Measurements from ENCODE around the gene DENND2A. TPM values are rescaled to one million over a fixed set of nuclear protein-coding genes. Genes with fewer than 3 reads are reported as not detected.
"Not testable (repeated sequence)": the region's sequence is repeated elsewhere in the genome, so short reads cannot be mapped to it uniquely, and the experiment has no call there.

The DENND2A gene
- total RNA-seq, 1 donor from 2014 or later = 1.0 TPM

DNA sequence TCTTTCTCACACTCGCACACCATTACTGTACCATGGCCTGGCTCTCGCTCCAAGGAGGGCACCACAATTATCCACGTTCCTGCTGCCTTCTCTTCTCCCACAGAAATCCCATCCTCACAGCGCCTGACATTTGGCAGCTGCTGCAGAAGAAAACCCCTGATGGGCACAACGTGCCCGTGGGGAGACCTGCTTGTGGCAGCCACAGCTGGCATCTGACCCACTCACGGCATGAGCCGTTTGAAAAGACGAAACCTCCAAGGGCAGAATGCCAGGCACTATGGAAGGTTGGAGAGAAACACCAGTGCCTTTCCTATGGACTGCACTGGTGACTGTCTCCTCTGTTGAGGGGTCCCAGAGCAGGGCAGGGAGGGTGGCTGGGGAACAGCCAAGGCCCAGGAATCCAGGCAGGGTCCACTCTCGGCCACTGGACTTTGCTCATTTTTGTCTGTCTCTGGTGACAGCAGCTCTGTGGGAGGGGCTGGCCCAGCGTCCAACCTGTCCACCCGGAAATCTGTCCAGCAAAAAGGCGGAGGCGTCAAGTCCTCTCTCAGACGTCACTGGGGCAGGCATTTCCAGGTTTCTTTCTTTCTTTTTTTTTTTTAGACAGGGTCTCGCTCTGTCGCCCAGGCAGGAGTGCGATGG lies 100.4 kb downstream of the DENND2A start:
- no peak for DNase-seq

DNA sequence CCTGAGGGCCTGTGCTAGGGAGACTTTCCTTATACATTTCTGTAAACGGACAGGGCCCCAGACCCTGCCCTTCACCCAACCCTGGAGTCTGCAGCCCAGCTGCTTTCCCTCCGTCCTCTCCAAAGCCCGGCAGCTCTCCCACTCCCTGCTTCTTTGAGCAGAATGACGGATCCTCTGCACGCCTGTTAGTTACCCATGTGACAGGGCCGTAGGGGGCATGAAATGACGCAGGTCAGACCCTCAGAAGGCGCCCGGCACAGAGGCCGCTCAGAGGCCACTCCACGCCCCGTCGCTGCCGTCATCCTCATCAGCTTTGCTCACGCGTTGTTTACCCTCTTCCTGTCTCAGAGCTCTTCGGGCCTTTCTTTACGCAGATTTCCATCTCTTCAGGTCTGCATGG lies 101.2 kb downstream of the DENND2A start:
- no peak for DNase-seq

DNA sequence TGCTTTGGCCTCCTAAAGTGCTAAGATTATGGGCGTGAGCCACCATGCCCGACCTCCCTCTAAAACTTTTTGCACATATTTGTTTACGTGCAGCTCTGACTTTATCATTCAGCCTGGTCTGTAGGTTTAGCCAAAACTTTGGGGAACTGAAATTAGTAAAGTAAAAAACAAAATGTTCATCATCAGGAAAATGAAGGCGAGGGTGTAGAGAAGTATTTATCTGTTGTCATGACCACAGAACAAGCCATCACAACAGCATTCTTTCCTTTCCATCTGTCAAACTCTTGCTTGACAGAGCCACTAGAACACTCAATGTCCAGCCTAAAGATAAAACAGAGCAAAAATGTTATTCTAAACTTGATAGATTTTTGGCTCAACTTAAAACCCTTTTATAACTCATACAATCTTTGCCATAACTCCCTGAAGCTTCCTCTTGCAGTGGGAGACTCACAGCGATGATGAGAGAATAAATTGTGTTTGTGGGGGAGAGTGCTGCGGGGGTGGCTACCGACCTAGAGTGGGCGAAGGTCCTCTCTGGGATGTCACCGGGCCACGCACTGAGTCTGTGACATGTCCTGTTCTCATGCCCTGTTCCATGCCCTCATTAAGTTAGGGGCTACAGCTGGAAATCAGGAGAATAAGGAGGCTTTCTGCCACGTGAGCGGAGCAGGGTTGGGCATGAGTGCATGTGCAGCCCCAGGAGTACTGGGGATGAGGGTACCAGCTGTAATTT lies 102.7 kb downstream of the DENND2A start:
- no peak for DNase-seq

DNA sequence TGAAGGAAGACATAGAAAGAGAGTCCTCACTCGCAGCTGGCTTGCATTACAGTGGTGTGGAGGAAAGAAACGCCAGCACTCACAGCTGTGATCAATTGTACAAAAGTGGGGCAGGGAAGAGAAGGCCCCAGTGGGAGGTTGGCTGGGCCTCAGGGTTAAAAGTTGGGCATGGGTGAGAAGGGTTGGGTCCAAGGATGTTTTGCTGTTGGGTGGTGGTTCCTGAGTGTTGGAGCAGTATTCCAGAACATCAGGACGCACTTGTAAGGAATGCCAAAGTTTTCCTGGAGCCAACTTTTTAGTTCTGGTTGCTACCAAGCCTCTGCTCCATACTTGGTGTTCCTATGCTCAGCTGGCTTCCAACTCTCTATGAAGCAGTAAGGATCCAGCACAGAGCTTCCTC lies 105.9 kb downstream of the DENND2A start:
- DNase-seq = no peak

DNA sequence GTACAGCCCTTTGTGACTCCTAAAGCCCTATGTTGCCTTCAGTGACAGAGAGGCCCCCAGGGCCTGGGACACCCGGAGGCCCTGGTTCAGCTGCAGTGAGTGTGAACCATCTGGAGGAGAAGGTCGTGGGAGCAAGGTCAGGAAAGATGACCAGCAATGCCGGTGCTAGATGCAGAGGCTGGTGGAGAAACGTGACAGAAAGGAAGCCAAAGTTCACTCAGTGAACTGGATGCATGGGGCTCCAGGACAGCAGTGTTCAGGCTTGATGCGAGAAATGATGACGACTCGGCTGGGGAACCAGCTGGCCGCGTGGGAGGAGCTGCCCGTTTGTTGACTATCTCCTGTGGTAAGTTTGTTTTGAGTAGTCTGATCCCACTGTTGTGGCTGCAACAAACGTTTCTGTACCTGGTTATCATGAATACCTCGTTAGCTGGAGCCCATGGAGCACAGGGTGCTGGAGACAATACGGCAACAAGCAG lies 107.2 kb downstream of the DENND2A start:
- DNase-seq = no peak

DNA sequence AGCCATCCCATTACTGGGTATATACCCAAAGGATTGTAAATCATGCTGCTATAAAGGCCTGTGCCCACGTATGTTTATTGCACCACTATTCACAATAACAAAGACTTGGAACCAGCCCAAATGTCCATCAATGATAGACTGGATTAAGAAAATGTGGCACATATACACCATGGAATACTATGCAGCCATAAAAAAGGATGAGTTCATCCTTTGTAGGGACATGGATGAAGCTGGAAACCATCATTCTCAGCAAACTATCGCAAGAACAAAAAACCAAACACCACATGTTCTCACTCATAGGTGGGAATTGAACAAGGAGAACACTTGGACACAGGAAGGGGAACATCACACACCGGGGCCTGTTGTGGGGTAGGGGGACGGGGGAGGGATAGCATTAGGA lies 111.2 kb downstream of the DENND2A start:
- DNase-seq = not testable (repeated sequence)

DNA sequence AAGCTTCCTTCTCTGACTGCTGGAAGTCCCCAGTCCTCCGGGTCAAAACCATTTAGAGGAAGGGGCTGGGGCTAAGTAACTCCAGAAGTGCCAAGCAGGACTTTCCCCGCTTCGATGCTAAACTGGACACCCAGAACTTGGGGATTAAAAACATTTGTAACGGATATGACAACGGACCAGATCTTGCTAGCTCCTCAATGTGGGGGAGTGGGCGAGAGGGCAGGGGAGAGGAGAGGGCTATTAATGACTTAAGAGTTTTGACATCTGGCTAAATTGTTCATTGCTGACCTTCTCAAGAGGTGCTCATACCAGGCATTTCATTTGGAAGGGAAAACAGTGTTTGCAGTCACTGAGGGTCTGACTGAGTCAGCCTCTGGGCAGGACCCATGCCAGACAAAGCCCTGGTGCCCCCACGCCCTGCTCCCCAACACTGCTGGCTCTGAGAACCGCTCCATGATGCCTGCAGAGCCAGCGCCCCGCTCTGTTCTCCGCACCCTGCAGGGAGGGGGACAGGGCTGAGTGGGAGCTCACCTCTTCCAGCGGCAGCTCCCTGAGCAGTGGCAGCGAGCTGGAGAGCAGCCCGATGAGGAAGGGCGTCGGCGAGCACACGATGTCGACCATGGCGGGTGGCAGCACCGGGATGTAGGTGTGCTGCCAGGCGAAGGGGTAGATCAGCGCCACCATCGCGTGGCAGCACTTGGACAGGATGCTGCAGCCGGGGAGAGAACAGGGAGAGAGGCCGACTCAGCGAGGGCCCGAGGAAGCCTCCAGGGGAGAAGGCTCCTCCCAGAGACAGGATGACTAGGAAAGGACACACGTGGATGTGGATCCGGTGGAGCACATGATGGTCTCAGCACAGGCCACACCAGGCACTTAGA lies 113.6 kb downstream of the DENND2A start:
- no peak for DNase-seq

DNA sequence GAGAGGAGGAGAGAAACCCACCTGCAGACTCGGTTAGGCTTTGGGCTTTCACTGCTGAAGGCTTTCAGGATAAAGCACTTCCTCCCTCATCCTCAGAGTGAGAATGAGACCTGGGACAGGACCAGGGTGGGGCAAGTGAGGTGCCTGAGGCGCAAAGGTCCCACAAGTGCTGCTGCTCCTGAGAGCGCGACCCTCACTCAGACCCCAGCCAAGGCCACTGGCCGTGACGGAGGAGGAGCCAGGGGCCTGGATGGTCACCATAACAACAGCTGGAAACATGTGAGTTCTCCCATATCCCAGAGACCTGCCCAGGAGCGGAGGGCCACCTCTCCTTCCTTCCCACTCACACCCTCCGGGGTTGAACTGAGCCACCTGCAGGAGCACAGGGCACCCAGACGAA lies 114.4 kb downstream of the DENND2A start:
- no peak for DNase-seq

DNA sequence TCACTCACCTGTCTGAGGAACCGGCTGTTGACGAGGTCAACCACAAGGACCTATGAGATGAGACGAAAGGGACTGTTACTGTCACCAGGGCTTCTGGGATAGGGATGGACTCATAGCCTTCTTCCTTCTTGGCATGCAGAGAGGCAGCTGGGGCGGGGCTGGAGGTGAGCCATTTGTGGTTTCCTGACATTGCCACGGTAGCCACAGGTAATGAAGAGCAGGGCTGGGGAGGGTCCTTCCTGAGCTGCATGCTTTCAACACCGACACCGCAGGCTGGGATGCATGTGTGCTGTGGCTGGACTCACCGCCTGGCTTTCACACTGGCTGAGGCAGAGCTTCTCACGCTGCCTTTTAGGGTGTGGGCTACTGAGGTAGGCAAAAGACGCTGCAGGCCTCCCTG lies 114.9 kb downstream of the DENND2A start:
- no peak for DNase-seq

DNA sequence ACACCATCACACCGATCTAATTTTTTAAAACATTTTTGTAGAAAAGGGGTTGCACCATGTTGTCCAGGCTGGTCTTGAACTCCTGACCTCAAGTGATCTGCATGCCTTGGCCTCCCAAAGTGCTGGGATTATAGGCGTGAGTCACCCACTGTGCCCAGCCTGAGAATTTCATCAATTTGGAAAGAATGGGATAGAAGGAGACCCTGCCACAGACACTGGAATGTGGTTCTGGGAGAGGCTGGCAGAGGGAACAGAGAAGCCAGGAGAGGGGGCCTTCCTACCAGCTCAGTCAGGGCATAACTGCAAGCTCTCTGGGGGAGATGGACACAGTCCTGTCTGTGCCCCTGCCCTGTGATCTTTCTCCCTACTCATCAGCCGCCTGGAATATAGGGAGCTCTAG lies 119.2 kb downstream of the DENND2A start:
- no peak for DNase-seq

DNA sequence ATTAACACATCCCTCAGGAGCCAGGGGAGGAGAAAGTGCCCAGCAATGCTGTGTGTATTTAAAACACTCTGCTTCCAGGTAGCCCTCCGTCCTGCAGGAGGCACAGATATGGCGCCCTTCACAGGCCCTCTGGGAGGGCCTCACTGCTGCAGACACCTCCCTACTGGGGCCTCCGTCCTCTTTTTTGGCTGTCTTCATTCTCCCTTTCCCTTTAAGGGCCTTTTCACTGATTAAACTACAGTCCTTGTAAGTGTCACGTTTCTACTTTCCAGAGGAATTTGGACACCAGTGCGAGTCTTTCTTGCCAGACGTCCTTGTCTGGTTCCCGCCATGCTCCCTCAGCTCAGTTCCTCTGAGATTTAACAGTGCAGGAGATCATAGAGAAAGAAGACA lies 121.6 kb downstream of the DENND2A start:
- no peak for DNase-seq

DNA sequence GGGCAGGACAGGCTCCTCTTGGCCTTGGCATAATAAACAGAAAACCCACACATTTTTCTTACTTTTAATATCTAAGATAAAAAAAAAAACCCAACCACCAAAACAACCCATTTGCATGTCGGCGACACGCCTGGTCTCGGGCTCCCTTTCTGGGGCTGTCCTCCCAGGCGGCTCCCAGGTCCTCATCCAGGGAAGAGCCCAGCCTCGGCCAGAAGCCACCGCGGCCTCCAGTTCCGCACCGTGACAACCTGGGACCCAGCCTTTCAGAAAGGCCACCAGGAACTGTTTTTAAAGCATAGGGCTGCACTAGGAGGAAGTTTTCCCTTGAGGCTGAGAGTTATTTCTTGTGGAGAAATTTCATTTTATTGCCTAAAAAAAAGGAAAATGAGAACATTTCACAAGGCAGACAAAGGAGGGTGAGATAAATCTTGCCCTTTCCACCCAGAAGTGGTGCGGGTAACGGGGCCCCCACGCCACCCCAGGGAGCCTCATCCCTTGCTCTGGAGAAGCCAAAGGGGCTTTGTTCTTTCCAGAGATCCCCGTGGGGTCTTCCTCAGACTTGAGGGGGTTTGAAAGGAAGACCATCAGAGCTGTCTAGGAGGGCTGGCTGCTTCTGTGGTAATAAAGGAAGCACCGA lies 122.1 kb downstream of the DENND2A start:
- no peak for DNase-seq

DNA sequence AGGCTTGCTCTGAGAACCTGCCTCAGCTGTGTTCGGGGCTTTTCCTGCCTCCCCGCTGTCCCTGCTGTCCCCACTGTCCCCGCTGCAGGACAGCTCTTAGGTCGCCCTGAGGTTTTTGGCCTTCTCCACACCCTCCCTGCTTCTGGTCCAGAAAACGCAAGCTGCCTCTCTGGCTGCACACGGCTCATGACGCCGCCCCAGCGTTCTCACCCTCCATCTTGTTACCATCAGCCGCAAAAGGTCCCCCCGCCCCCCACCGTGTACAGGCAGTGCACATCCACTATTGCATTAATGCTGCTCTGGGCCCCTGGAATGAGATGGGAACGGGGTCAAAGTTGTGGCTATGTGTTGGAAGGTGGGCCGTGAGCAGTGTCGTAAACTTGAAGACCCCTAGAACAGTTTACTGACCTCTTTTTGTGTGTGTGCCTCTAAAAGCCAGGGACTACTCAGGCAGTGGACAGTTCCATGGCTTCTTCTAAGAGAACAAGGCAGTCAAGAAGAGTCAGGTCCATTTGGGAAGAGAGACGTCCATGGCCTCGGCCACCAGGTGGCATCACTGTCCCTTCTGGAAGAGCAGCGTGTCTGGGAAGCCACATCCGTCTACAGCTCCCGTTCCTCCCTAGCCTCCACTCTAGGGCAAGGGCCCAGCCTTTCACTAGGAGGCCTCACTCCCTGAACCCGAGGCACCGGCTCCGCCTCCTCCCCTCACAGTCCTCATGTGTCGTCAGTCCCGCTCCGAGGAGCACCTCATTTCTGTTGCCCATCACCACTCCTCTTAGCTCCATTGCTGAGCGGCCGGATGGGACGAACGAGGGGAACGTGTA lies 122.9 kb downstream of the DENND2A start:
- peak; percentile 91 for DNase-seq

DNA sequence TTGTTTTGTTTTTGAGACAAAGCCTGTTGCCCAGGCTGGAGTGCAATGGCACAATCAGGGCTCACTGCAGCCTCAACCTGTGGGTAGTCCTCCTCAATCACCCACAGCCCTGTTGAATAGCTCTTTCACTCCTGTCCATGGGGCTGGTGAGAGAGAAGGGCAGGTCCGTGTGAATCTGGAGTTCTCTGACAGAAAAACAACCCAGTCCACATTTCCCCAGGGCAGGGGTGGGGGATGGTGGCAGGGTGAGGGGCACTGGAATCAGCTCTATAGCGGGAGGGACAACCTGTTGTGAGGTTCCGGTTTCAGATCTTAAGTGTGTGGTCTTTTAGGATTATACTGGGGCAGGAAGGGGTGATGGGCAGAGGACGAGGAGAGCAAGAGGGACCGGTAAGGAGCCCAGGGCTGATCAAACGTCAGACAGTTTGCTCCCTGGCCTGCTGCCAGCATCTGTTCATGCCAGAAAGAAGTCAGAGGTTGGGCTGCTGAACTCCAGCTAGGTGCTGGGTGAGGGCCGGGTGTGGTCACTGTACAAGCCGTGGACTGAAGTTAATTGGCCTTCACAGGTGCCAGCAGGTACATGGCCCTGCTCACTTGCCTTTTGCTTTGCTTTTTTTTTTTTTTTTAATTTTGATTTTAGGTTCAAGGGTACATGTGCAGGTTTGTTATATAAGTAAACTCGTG lies 128.2 kb downstream of the DENND2A start:
- peak; percentile 12 for DNase-seq

DNA sequence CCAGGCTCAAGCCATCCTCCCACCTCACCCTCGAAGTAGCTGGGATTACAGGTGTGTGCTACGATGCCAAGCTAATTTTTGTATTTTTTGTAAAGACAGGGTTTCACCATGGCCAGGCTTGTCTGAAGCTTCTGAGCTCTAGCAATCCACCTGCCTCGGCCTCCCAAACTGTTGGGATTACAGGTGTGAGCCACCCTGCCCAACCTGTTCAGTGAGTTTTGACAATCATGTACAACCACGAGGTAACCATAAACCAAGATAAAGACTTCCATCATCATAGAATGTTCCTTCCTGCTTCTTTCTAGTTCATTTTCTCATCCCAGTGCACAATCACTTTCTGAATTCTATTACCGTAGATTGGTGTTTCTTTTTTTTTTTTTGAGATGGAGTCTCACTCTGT lies 130.8 kb downstream of the DENND2A start:
- DNase-seq = no peak

DNA sequence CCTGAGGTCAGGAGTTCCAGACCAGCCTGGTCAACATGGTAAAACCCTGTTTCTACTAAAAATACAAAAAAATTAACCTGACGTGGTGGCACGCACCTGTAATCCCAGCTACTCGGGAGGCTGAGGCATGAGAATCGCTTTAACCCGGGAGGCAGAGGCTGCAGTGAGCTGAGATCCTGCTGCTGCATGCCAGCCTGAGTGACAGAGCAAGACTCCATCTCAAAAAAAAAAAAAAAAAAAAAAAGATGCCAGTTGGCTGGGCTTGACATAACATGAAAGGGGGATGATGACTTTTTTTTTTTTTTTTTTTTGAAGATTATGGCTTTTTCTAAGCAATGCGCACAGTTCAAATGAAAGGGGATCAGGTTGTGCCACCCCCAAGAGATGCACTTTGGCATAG lies 133.1 kb downstream of the DENND2A start:
- not testable (repeated sequence) for DNase-seq

DNA sequence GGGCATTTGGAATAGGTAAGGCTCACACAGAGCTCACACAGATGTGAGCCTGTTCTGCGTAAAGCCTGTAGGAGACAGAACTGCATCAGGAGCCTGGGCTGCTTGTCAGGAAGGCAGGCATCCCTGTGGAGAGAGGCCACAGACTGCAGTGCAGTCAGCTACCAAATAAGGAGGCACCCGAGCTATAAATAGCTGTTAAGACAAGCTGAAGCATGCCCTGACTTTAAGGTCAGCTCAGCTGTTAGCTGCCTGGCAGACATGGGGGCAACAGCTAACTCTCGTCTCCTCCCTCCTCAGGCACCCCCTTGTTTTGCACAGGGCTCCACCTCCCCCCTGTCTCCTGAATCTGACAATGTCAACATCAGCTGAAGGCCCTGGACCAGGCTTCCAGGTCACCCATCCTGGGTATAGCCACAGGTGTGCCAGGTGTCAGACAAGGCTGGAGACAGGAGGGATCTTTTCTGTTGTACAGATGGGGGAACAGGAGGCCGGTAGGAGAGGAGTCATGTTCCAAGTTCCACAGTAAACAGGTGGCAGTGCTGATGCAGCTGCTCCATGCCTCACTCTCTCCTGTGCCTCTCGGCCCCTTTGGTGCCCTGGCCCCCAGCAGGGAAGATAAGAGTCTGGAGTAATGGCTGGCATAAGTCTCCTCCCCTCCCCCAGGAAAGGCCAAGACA lies 133.7 kb downstream of the DENND2A start:
- DNase-seq = no peak

DNA sequence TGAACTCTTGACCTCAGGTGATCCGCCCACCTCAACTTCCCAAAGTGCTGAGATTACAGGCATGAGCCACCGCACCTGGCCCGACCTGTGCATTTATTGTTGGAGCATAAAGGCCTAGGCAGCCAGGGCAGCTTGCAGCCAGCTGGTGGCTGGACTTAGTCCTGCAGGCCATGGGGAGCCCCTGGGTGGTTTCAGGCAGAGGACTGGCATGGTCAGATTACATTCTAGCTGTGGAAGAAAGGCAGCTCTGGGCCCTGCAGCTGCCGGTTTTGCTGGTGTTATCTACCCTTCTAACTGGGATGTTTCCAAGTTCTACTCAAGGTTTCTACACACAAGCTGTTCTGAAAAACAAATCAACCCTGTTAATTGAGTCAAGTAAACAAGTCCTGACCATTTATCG lies 138.6 kb downstream of the DENND2A start:
- no peak for DNase-seq

DNA sequence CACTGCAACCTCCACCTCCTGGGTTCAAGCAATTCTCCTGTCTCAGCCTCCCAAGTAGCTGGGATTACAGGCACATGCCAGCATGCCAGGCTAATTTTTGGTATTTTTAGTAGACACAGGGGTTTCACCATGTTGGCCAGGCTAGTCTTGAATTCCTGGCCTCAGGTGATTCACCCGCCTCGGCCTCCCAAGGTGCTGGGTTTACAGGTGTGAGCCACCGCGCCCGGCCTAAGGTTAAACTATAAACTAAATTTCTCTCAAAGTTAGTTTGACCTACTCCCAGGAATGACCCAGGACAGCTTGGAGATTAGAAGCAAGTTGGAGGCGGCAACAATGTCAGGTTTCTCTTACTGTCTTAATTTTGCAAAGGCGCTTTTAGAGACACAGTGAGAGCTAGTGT lies 142.8 kb downstream of the DENND2A start:
- DNase-seq = not testable (repeated sequence)

DNA sequence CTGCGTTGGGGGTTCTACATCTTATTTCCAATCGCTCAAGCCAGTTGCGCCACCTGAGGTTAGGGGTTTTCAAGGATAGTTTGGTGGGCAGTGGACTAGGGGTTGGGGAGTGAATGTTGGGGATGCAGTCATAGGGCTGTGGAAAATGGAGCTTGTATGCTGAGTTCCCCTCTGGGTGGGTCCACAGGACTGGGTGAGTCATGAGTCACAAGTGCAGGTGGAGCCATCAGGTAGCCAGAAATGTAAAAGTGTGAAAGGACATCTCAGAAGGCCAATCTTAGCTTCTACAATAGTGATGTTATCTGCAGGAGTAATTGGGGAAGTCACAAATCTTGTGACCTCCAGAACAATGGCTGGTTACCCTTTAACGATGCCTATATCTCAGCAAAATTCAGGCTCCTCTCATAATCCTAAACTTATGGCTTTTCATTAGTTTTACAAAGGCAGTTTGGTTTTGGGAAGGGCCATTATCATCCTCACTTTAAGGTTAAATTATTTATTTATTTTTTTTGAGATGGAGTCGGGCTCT lies 143.3 kb downstream of the DENND2A start:
- no peak for DNase-seq
